SK-N-MC (cell line): ENCODE data around the gene CMTM7.

Source experiments
- EZH2 ChIP-seq: fragments of 200-600 bp; sonication (generic); IDR thresholded peaks from one replicate; pipeline ENCODE4 v1.6.1; 2017; ENCODE audit warnings: antibody characterized with exemption
- FOXP2 ChIP-seq: optimal IDR thresholded peaks from 2 replicates; pipeline ENCODE3; 2011; ENCODE audit warnings: mild to moderate bottlenecking, moderate library complexity; ENCODE audit not compliant: insufficient read depth; ENCODE audit errors: extremely low read length, control extremely low read depth
- POLR2AphosphoS5 ChIP-seq: IDR thresholded peaks from 2 replicates; pipeline ENCODE4 v1.6.1; 2012; ENCODE audit warnings: mild to moderate bottlenecking, low read depth, low read length, borderline replicate concordance

GRCh38 chr3:32421991-32422859 is 30.6 kb downstream of the CMTM7 start:
- no peak; the same call in 1 of the 2 replicates for TF ChIP-seq POLR2AphosphoS5
- TF ChIP-seq EZH2: no peak
- no peak for TF ChIP-seq FOXP2
